GM18520 (cell line): ENCODE results near the gene FRMD3.

Source experiments
- ATAC-seq: cut with Tn5 transposase; IDR thresholded peaks from one replicate; pipeline ENCODE4 v1.9.1; 2021; ENCODE audit not compliant: unreplicated experiment

The FRMD3 gene

DNA sequence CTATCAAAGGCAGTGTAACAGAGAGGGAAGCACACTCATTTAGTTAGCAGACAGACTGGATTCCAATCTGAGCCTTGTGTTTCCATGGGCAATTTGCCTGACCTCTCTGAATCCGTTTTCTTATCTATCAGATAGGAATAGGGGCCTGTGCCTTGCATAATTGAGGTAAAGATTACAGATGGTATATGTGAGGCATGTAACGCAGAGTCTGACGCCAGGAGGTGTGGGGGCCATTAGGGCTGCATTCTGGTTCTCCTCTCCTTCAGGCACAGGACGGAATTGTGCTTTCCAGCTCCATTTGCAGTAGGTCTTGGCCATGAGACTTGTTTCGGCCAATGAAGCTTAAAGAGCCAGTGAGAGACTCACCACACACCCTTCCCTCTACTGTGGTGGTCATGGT, 97.6 kb downstream of the FRMD3 start:
- no peak for ATAC-seq

DNA sequence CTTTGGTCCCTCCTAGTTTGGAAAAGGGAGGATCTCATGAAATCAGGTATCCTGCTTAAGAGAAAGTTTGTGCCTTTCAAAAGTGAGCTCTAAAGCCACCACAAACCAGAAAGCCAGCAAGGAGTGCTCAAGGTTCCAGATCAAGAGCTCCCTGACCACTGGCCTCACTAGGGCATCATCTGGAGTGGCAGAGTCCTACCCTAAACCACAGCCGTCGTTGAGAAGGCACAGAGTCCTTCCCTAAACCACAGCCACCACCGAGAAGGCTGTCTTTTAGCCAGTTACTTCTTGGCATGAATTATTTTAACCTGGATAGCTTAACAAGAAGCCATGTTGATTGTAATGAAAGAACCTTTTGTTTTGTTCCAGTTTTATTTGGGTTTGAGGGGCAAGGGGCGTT, 102.9 kb downstream of the FRMD3 start:
- no peak for ATAC-seq

DNA sequence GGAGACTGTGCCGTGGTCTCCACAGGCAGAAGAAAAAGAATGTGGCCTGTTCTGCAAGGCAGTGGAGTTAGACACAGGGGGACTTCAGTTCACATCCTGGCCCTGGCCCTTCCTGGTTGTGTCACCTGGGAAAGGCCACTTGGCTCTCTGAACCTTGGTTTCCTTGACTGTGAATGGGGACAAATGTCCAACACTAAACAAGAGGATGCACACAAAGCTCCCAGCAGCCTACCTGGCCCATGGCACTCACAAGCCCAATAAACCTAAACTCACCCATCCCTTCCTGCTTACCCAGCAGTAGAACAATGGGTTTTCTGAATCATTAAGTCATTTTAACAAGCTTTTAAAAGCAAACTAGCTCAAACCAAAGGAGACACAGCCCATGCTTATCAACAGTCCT, 103.9 kb downstream of the FRMD3 start:
- no peak for ATAC-seq

DNA sequence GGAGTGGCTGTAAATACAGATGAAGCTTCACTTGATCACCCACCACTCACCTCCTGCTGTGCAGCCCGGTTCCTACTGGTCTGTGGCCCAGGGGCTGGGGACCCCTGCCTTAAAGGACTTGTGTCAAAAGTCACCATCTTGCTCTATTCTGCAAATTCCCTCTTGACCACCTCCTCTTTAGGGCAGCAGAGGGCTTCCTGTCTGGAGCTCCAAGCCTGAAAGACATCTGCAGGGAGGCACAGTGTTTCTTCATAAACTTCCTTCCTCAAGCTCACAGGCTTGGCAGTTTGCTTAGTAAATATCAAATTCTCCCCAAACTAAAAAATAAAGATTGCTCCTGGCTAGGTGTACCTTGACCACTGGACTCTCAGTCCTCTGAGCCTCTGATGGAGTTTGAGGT, 104.4 kb downstream of the FRMD3 start:
- ATAC-seq, result no peak

DNA sequence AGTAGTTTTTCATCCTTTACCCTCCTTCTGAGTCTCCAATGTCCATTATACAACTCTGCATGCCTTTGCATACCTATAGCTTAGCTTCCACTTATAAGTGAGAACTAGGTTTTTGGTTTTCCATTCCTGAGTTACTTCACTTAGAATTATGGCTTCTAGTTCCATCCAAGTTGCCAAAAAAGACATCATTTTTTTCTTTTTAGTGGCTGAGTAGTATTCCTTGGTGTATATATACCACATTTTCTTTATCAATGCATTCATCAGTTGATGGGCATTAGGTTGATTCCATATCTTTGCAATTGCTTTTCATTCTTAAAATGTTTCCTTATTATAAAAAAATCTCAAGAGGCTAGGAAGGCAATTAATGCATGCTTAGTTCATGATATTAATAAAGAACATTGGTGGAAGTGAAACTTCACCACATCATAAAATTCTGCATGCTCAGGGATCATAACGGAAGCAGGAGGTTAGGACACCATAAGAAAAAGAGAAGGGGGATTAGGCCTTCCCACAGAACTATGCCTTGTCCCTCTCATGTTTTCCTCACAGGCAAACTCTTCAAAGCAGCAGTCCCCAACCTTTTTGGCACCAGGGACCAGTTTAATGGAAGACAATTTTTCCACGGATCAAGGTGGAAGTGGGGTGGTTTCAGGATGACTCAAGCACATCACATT, 105.2 kb downstream of the FRMD3 start:
- no peak for ATAC-seq

DNA sequence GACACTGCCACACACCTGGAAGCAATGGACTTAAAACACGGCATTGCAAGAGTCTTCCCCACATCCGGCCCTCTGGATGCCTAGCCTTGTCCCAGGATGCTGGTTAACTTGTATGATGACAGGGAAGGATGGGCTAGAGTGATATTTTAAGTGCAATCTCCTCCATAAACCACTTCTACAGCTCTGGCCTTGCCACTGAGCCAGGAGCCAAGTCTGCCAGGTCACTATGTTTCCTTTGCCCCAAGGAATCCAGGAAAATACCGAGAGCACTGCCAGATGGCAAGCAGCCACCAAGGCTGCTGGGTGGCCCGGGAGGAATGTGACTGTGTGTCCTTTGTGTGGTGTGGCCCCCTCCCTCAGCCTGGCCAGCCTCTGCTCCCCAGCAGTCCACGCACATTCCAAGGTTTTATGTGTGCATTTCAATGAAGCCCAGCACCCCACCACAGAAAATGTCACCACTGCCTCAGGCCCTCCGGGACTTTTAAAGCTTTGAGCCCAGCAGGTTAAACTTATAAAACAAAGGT, 106.0 kb downstream of the FRMD3 start:
- no peak for ATAC-seq

DNA sequence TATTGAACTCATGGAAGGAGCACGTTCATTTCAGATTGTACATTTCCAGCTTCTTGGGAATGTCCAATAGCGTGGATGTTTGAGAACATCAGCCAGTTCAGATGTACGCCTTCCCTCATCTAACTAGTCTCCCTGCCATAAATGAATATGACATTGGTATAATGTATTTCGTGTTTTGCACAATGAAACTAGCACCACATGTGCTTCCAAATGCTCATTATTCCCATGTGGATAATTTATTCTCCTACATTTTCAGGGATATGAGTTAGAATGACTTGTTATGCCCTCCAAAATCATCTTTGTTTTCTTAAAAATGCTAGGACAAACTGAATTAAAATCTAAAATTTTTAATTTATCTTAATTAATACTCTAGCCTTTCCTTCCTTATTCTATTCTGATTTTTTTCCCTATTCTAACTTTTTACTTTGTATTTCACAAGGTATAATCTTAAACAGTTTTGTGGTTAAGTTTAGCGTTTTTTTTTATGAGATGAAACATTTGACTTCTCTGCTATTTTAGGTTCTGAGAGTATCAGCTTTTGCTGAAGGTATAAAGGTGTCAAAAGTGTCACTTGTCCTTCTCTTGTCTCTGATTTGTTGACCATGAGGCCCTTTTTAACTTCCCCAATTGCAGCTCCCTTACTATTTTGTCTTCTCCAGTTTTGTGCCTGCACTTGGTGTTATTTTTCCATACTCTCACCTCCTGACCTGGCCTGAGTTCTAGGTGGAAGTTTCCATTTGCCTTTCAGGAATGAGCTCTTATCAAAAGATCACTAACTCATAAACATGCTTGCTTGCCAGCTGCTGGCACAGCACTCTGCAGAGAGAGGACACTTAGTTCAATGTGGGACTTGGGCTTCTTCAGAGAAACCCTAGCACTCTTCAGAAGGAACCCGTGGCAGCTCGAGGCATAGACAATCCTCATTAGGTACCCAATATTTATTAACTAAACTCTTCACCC, 106.8 kb downstream of the FRMD3 start:
- no peak for ATAC-seq

DNA sequence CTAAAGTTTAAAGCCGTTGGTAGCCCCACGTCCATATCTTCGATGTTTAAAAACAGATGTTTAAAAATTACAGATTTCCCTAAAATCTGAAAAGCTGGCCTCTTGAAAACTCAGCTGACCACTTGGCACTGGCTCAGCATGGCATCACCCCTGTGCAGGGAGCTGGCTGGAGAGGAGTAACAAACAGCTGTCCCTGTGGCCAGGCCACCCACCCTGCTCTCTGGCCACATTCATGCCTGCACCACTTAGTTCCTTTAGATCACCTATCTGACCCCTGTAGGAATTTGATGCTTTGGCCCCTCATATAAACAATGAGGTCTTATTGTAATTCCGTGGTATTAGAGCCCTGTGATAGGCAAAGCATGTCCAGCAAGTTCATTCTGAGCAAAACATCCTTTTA, 107.5 kb downstream of the FRMD3 start:
- no peak for ATAC-seq

DNA sequence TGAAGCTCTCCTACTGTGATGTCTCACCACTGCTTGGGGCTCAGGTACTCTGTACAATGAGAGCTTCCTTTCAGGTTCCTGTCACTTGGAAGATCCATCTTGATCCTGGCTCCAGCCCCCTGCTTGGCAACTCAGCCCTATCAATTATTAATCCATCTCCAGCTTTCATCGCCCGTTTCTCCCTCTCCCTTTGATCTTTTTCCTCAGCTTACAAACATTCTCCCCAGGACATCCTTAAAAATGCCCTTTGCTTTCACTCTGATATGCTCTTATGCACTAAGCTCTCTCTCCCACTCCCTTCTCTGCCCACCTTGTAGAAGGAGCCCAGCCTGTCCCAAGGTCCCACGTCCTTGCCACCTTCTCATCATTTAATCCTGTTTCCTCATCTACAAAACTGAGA, 109.0 kb downstream of the FRMD3 start:
- no peak for ATAC-seq

DNA sequence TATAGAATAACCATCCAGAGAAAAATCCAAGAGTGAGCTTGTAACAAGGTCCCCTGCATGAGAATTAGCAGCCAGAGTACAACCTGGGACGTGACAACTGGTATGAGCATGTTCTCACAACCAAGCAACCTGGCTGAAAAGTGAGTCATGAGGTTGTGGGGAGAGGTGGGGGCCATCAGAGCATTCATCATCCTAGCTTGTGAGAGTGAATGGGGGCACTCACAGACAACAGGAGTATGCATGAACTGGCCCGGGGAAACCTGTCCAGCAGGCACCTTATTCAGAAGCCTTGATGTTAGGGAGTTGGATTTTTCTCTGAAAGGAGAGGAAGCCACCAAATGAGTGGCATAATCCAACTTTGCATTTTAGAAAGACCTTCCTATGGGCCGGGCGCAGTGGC, 113.0 kb downstream of the FRMD3 start:
- ATAC-seq, result no peak

DNA sequence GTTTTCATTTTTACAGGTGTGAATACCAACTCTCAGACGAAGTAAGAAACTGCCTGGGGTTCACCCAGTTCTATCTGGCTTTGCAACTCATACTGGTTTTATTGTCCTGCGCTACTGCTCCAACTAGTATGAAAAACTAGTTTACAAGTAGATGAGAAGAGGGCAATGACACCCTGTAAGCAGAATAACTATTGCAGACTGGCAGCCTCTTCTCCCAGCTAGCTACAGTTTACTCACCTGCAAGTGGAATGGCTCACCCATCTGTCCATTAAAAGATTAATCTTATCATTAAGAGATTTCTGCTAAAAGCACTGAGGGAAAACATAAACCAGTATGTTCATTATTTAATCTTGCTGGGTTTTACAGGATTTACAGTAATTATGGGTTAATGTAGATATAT, 113.4 kb downstream of the FRMD3 start:
- ATAC-seq, result no peak

DNA sequence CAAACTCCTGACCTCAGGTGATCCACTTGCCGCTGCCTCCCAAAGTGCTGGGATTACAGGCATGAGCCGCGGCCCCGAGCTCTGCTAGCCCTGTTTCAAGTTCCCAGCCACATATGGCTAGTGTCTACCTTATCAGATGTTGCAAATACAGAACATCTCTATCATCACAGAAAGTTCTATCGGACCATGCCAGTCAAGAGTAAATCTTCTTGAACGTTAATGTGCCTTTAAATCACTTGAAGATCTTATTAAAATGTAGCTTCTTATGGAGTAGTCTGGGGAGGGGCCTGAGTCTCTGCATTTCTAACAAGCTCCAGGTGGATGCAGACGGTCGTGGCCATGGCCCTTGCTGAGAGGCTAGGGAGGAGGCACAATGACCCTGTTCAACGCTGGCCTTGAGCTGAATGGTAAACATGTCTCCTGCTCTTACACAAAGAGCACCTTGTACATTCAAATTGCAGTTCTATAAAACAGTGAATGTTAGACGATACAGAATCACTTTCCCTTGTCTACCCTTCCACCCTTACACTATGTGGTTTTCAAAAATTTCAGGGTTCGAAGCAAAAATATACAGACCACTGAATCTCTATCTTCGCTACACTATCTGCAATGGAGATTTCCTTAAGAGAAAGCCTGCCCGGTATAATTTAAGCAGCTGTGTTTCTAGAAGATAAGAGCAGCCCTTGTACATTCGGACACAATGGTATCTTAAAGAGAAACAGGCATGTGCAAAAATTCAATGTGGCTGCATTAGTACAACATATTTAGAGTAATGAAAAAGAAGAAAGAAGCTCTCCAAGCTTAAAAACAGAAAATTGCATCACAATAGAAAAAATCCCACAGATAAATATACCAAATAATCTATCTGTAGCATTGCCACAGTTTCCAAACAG, 114.1 kb downstream of the FRMD3 start:
- ATAC-seq, result no peak

DNA sequence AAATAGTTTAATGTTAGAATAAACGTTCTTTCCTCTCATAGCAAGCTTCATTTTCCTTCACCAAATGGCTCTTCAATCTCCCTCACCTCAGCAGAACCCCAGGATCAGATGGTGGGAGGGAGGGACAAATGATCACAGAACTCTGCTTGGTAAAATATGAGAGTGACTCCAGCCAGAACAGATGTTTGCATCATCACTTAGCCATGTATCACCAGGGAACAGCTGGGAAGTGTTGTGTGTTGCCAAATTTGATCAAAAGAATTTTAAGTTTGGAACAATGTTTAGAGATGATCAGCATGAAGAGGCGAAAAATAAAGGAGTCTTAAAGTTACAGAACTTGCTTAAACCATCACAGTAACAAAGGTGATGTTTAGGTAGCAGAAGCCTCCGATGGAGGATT, 115.7 kb downstream of the FRMD3 start:
- ATAC-seq, result no peak

DNA sequence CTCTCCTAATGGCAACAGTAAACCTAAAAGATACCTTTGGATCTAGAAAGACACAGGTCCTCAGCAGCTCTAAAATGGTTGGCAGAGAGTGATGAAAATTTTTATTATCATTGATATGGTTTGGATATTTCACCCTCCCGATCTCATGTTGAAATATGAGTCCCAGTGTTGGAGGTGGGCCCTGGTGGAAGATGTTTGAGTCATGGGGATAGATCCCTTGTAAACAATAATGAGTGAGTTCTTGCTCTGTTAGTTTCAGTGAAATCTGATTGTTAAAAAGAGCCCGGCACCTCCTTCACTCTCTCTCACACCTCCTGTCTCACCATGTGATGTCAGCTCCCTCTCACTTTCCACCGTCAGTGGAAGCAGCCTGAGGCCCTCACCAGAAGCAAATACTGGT, 117.7 kb downstream of the FRMD3 start:
- no peak for ATAC-seq

DNA sequence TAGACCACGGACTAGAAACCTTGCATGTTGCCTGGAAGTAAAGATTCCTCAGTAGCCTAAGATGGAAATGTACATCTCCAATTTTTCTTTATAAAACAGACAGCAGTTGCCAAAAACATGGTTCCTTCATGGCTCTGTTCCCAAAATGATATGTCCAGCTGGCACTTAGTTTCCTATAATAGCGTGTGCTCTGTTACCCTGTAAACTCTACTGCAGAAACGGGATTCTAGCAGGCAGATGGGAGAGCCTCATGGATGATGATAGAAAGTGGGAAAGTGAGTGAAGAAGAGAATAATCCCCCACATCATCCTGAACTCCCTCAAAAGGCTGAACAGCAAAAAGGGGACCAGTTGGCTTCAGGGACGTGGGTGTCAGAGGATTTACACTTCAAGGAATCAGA, 118.2 kb downstream of the FRMD3 start:
- no peak for ATAC-seq

DNA sequence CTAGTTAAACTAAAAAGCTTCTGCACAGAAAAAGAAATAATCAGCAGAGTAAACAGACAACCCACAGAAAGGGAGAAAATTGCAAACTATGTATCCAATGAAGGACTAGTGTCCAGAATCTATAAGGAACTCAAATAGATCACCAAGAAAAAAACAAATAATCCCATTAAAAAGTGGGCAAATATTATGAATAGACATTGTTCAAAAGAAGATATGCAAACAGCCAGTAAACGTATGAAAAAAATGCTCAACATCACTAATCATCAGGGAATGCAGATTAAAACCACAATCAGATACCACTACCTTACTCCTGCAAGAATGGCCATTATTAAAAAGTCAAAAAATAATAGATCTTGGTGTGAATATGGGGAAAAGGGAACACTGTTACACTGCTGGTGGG, 119.9 kb downstream of the FRMD3 start:
- ATAC-seq, result no peak

DNA sequence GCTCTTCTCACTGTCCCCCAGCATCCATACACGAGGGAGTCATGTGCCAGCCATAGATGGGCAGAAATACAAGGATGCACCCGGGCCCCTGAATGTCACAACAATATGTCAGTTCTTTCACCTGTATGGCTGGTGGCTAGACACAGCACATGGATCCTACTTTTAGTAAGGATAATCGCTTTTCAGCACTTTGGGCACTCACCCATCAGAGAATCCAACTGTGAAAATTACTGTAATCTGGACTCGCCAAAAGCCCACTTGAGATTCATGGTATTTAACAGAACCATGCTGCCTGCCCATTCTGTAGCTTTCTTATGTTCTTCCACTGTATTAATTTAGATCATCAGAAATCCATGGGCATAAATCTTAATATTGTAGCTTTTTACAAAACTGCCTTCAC, 124.8 kb downstream of the FRMD3 start:
- no peak for ATAC-seq

DNA sequence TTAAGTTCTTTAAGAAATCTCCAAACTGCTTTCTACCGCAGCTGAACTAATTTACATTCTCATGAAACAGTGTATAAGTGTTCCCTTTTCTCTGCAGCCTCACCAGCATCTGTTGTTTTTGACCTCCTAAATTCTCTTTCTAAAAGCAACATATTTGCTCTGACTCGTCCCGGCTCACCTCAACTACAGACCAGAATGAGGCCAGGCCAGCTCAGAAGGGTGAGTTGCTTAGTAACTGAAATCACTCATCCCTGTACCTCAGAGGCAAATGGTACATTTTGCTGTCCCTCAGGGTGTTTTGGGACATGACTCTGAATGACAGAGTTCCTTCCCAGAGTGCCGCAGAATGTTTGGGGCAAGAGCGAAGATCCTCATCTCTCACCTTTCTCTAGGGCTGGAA, 127.5 kb downstream of the FRMD3 start:
- no peak for ATAC-seq

DNA sequence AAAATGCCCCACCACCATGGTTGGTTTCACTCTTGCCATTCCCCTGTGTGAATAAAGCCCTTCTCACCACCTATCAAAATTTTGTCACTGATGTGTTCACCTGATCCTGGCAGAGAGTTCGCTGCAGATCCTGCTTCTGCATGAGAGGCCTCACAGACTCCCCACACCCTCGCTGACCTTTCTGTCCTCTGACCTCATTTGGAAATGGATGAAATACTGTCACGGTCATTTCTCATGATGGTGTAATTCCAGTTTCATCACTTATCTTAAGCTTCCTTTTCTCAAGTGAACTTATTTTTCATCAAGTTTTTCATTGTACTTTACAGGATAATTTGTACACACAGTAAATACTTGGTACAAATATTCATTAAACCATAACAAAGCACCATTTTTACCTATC, 131.3 kb downstream of the FRMD3 start:
- ATAC-seq, result no peak

DNA sequence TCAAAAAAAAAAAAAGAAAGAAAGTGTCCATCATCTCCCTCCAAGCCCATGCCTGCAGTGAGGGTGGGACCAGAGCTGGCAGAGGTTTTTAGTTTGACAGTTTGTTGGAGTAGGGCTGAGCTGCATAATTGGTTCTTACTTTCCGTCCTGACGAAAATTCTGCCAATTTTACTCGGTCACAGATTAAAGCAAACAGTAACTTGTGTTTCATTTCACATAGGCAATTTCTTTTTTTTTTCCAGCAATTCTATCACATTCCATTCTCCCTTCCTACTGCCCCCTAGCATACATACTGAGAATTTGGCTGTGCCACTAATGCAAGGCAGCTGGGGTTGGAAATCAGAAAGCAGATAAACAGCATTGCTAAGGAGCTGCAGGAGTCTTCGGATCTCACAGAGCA, 132.4 kb downstream of the FRMD3 start:
- no peak for ATAC-seq

DNA sequence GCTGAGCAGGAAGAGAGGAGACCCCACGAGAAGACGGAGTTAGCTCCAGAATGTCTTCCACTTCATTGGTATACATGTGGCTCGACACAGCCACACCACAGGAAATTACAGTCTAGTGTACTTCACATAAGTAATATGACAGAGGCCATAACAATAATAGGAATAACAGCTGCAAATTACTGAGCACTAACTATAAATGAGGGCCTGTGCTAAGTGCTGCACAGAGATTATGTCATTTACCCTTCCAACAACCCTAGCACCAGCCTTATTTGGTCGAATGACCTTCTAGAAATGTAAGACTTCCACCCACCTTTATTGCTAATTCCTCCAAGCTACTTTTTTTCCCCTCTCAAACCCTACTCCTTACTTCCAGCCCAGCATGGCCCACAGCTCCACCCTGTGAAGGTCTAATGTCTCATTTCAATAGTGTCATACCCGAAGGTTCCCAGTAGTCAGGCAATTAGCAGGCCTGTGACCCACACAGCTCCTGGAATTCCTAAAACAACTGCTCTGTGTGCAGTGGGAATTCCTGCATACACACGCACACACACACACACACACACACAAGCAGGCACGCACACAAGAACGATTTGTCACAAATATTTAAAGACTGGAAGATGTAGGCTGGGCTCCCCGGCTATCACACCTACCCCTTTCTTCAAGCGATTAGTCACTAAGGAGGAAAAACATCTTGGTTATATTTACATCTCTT, 134.5 kb downstream of the FRMD3 start:
- no peak for ATAC-seq
